Mesenchymal stem cell (in vitro differentiated cells and primary cell): ENCODE data around the gene GSTO2.

Source experiments
- DNase-seq: peaks from one replicate; pipeline ENCODE4 v3.0.0-alpha.2; 2013
- H2AFZ ChIP-seq: one replicate; pipeline ENCODE4 v1.6.1; 2013; ENCODE audit warnings: low read depth, mild to moderate bottlenecking, control low read depth, inconsistent platforms, low read length, moderate library complexity
- H2AK5ac ChIP-seq: 2 replicates; pipeline ENCODE4 v1.6.1; 2013; ENCODE audit warnings: low read length, moderate library complexity, mild to moderate bottlenecking, inconsistent platforms; ENCODE audit not compliant: severe bottlenecking
- H2BK120ac ChIP-seq: one replicate; pipeline ENCODE4 v1.6.1; 2013; ENCODE audit warnings: low read depth, mild to moderate bottlenecking, inconsistent platforms, low read length, moderate library complexity
- H2BK12ac ChIP-seq, 2 experiments: one replicate each; pipeline ENCODE4 v1.6.1; 2013; ENCODE audit warnings: inconsistent platforms in 2 of 2, low read length in 2 of 2, mild to moderate bottlenecking in 2 of 2, moderate library complexity in 2 of 2, control low read depth in 1 of 2
- H2BK15ac ChIP-seq: one replicate; pipeline ENCODE4 v1.6.1; 2013; ENCODE audit warnings: mild to moderate bottlenecking, low read depth, inconsistent platforms; ENCODE audit not compliant: poor library complexity, severe bottlenecking
- H2BK5ac ChIP-seq: 2 replicates; pipeline ENCODE4 v1.6.1; 2013; ENCODE audit warnings: low read depth, mild to moderate bottlenecking, low read length, control low read depth, inconsistent platforms; ENCODE audit not compliant: poor library complexity, severe bottlenecking
- H3K14ac ChIP-seq, 2 experiments: one replicate each; pipeline ENCODE4 v1.6.1; 2013; ENCODE audit warnings: inconsistent platforms in 2 of 2, low read length in 2 of 2, control low read depth in 1 of 2, mild to moderate bottlenecking in 1 of 2, moderate library complexity in 1 of 2
- H3K18ac ChIP-seq, 2 experiments: one replicate each; pipeline ENCODE4 v1.6.1; 2013; ENCODE audit warnings: inconsistent platforms in 2 of 2, low read length in 2 of 2, control low read depth in 1 of 2, low read depth in 1 of 2, mild to moderate bottlenecking in 1 of 2
- H3K23ac ChIP-seq, 2 experiments: one replicate each; pipeline ENCODE4 v1.6.1; 2013; ENCODE audit warnings: inconsistent platforms in 2 of 2, low read length in 2 of 2, mild to moderate bottlenecking in 2 of 2, moderate library complexity in 2 of 2, control low read depth in 1 of 2
- H3K27ac ChIP-seq: 2 replicates; pipeline ENCODE4 v1.5.1; 2013; ENCODE audit warnings: mild to moderate bottlenecking, moderate library complexity, low read length, control low read depth, inconsistent platforms; ENCODE audit not compliant: poor library complexity, severe bottlenecking
- H3K27me3 ChIP-seq, 2 experiments: 2 replicates each; pipeline versions ENCODE4 v1.6.1 to v1.7.0; 2013; ENCODE audit warnings: low read length in 2 of 2, mild to moderate bottlenecking in 2 of 2, moderate library complexity in 2 of 2, control low read depth in 1 of 2, inconsistent platforms in 1 of 2; ENCODE audit not compliant: control insufficient read depth in 1 of 2, insufficient read depth in 1 of 2
- H3K36me3 ChIP-seq, 2 experiments: 2 replicates each; pipeline versions ENCODE4 v1.6.1 to v1.7.0; 2013; ENCODE audit warnings: low read length in 2 of 2, control low read depth in 1 of 2, inconsistent platforms in 1 of 2, low read depth in 1 of 2, mild to moderate bottlenecking in 1 of 2; ENCODE audit not compliant: insufficient read depth in 2 of 2, control insufficient read depth in 1 of 2
- H3K4ac ChIP-seq, 2 experiments: one replicate each; pipeline ENCODE4 v1.6.1; 2013; ENCODE audit warnings: inconsistent platforms in 2 of 2, low read length in 2 of 2, mild to moderate bottlenecking in 2 of 2, moderate library complexity in 2 of 2, control low read depth in 1 of 2, low read depth in 1 of 2
- H3K4me1 ChIP-seq: 2 replicates; pipeline ENCODE4 v1.6.1; 2013; ENCODE audit warnings: low read depth, low read length, control low read depth; ENCODE audit not compliant: control insufficient read depth, insufficient read depth
- H3K4me2 ChIP-seq: 2 replicates; pipeline ENCODE4 v1.6.1; 2013; ENCODE audit warnings: low read length, mild to moderate bottlenecking, inconsistent platforms; ENCODE audit not compliant: poor library complexity, severe bottlenecking
- H3K4me3 ChIP-seq, 2 experiments: 2 replicates each; pipeline versions ENCODE4 v1.5.1 to v1.7.0; 2013; ENCODE audit warnings: low read length in 2 of 2, mild to moderate bottlenecking in 2 of 2, control low read depth in 1 of 2, low read depth in 1 of 2; ENCODE audit not compliant: insufficient read depth in 1 of 2
- H3K79me1 ChIP-seq: replicated peaks from 2 replicates; pipeline ENCODE4 v1.6.1; 2013; ENCODE audit warnings: mild to moderate bottlenecking, control low read depth, low read length, inconsistent platforms; ENCODE audit not compliant: poor library complexity, severe bottlenecking
- H3K9ac ChIP-seq: 2 replicates; pipeline ENCODE4 v1.7.0; 2013; ENCODE audit warnings: mild to moderate bottlenecking, low read length, moderate library complexity
- H3K9me3 ChIP-seq: 2 replicates; pipeline ENCODE4 v1.7.0; 2013; ENCODE audit warnings: mild to moderate bottlenecking, low read length; ENCODE audit not compliant: control insufficient read depth
- H4K8ac ChIP-seq: one replicate; pipeline ENCODE4 v1.6.1; 2013; ENCODE audit warnings: inconsistent platforms, mild to moderate bottlenecking, low read length, moderate library complexity
- H4K91ac ChIP-seq: one replicate; pipeline ENCODE4 v1.6.1; 2013; ENCODE audit warnings: mild to moderate bottlenecking, low read length, inconsistent platforms
- WGBS: methylation state at CpG from one replicate; pipeline ENCODE4 v1.1.7; 2013; ENCODE audit warnings: mixed read lengths; 5-methylcytosine and 5-hydroxymethylcytosine counted together

GSTO2 gene

GRCh38 chr10:104231784-104232612 lies 37.0 kb upstream of the GSTO2 start, which contains the start of gene CFAP43:
Gene CFAP43 (minus strand): TSS chr10:104232364. CDS start chr10:104232246, 118 bp downstream.
- no peak within 1 kb of the TSS for H2BK5ac ChIP-seq
- peak within 1 kb of the TSS; percentile 96 for H2AFZ ChIP-seq
- H3K9me3 ChIP-seq: peaks cover 9% of the 10 kb centered on the region
- H3K27me3 ChIP-seq: no peaks in the 10 kb centered on the region
- no peak within 1 kb of the TSS for H2BK12ac ChIP-seq
- no peaks in the 10 kb centered on the region for H3K36me3 ChIP-seq
- peak within 1 kb of the TSS; percentile 98 for H3K4me2 ChIP-seq
- H4K8ac ChIP-seq: peak within 1 kb of the TSS; percentile 93
- peak within 1 kb of the TSS; percentile 61 to 66 for H3K18ac ChIP-seq
- H2BK120ac ChIP-seq: no peak within 1 kb of the TSS
- peak within 1 kb of the TSS; percentile 88 to 93 for H3K4me3 ChIP-seq
- peaks cover 7% of the 10 kb centered on the region for H3K4me1 ChIP-seq
- H2AK5ac ChIP-seq: no peak within 1 kb of the TSS
- no peak within 1 kb of the TSS for H3K23ac ChIP-seq
- DNase-seq: peak; percentile 95
- H3K27ac ChIP-seq: no peak within 1 kb of the TSS
- H3K9ac ChIP-seq: peak within 1 kb of the TSS; percentile 97
- no peaks in the 10 kb centered on the region for H3K79me1 ChIP-seq
- under 1% methylated on average over 54 of the region's 60 CpGs for WGBS
- peak within 1 kb of the TSS; percentile 48 for H2BK15ac ChIP-seq
- no peak within 1 kb of the TSS for H3K4ac ChIP-seq
- peak within 1 kb of the TSS in 1 of 2 experiments; percentile 85 for H3K14ac ChIP-seq
- H4K91ac ChIP-seq: peak within 1 kb of the TSS; percentile 90

GRCh38 chr10:104232613-104233102 lies 36.3 kb upstream of the GSTO2 start:
- no peak for DNase-seq
- WGBS: 6% methylated on average over 14 of the region's 20 CpGs

GRCh38 chr10:104233817-104234216 lies 35.2 kb upstream of the GSTO2 start:
- no peak overlapping the region for H4K8ac ChIP-seq
- H2BK12ac ChIP-seq: no peak overlapping the region
- H2BK5ac ChIP-seq: no peak overlapping the region
- no peak overlapping the region for H3K9ac ChIP-seq
- no peak overlapping the region for H2BK120ac ChIP-seq
- 100% methylated on average over 1 of the region's 1 CpG for WGBS
- H3K27me3 ChIP-seq: peaks cover 0 to 7% of the 10 kb centered on the region in 2 experiments
- no peak overlapping the region for H3K23ac ChIP-seq
- no peak for DNase-seq
- H3K36me3 ChIP-seq: no peaks in the 10 kb centered on the region
- no peak overlapping the region for H2BK15ac ChIP-seq
- H4K91ac ChIP-seq: no peak overlapping the region
- H3K14ac ChIP-seq: no peak overlapping the region
- peaks cover 7% of the 10 kb centered on the region for H3K4me1 ChIP-seq
- peaks cover 9% of the 10 kb centered on the region for H3K9me3 ChIP-seq
- H3K4ac ChIP-seq: no peak overlapping the region
- H3K4me2 ChIP-seq: no peak overlapping the region
- no peak overlapping the region for H2AFZ ChIP-seq
- no peak overlapping the region for H3K27ac ChIP-seq
- H3K79me1 ChIP-seq: no peaks in the 10 kb centered on the region
- no peak overlapping the region for H3K4me3 ChIP-seq
- H3K18ac ChIP-seq: no peak overlapping the region
- H2AK5ac ChIP-seq: no peak overlapping the region

More at GRCh38 chr10:104232613-104233102, 36.3 kb upstream of the GSTO2 start:
- peak overlapping the region; percentile 98 for H3K4me2 ChIP-seq
- H3K79me1 ChIP-seq: no peaks in the 10 kb centered on the region
- no peak overlapping the region for H4K91ac ChIP-seq
- H4K8ac ChIP-seq: no peak overlapping the region
- no peak overlapping the region for H3K4ac ChIP-seq
- no peak overlapping the region for H2BK12ac ChIP-seq
- H3K14ac ChIP-seq: no peak overlapping the region
- no peaks in the 10 kb centered on the region for H3K27me3 ChIP-seq
- peaks cover 9% of the 10 kb centered on the region for H3K9me3 ChIP-seq
- peak overlapping the region; percentile 51 to 88 for H3K4me3 ChIP-seq
- H2BK5ac ChIP-seq: no peak overlapping the region
- H3K27ac ChIP-seq: no peak overlapping the region
- peak overlapping the region; percentile 97 for H3K9ac ChIP-seq
- H3K18ac ChIP-seq: no peak overlapping the region
- no peaks in the 10 kb centered on the region for H3K36me3 ChIP-seq
- H2BK120ac ChIP-seq: no peak overlapping the region
- peak overlapping the region; percentile 64 for H2AFZ ChIP-seq
- peaks cover 7% of the 10 kb centered on the region for H3K4me1 ChIP-seq
- no peak overlapping the region for H3K23ac ChIP-seq
- no peak overlapping the region for H2AK5ac ChIP-seq
- H2BK15ac ChIP-seq: no peak overlapping the region

GRCh38 chr10:104234934-104235333 lies 34.0 kb upstream of the GSTO2 start:
- H3K4me3 ChIP-seq: no peak overlapping the region
- no peak overlapping the region for H2BK120ac ChIP-seq
- H3K23ac ChIP-seq: no peak overlapping the region
- no peak overlapping the region for H4K8ac ChIP-seq
- H3K36me3 ChIP-seq: no peaks in the 10 kb centered on the region
- no peak overlapping the region for H3K9ac ChIP-seq
- no peak overlapping the region for H3K14ac ChIP-seq
- no peak overlapping the region for H3K18ac ChIP-seq
- H3K9me3 ChIP-seq: peaks cover 9% of the 10 kb centered on the region
- H4K91ac ChIP-seq: no peak overlapping the region
- no peak overlapping the region for H3K4ac ChIP-seq
- H2BK12ac ChIP-seq: no peak overlapping the region
- peaks cover 7% of the 10 kb centered on the region for H3K4me1 ChIP-seq
- DNase-seq: no peak
- no peak overlapping the region for H2BK15ac ChIP-seq
- 71% methylated on average over 1 of the region's 1 CpG for WGBS
- H3K4me2 ChIP-seq: no peak overlapping the region
- no peak overlapping the region for H2BK5ac ChIP-seq
- H3K27me3 ChIP-seq: peaks cover 0 to 18% of the 10 kb centered on the region in 2 experiments
- no peak overlapping the region for H3K27ac ChIP-seq
- no peaks in the 10 kb centered on the region for H3K79me1 ChIP-seq
- H2AK5ac ChIP-seq: no peak overlapping the region
- no peak overlapping the region for H2AFZ ChIP-seq
